Left lung (tissue), 10 donors: ENCODE measurements around the gene NOM1. TPM values are rescaled to one million over a fixed set of nuclear protein-coding genes. Genes with fewer than 3 reads are reported as not detected.

Source experiments
- ATAC-seq: fragments of 200-7000 bp; cut with Tn5 transposase; one replicate; pipeline ENCODE4 v1.9.1; 2020; ENCODE audit warnings: moderate library complexity
- DNase-seq, 4 donors: peaks; one replicate each; pipeline ENCODE4 v3.0.0-alpha.2; 2013 to 2020
- H3K27ac ChIP-seq, 2 donors: fragments of 200-600 bp; sonication (generic) in 1 of 2; one replicate each; pipeline versions ENCODE4 v1.5.0 to v1.8.0; 2020 to 2021
- H3K27me3 ChIP-seq, 2 donors: fragments of 200-600 bp; sonication (generic) in 1 of 2; one replicate each; pipeline versions ENCODE4 v1.5.0 to v1.8.0; 2020 to 2021
- H3K36me3 ChIP-seq, 2 donors: fragments of 200-600 bp; sonication (generic) in 1 of 2; one replicate each; pipeline versions ENCODE4 v1.5.0 to v1.8.0; 2020 to 2021
- H3K4me1 ChIP-seq, 2 donors: fragments of 200-600 bp; one replicate each; pipeline ENCODE4 v1.8.0; 2021
- H3K4me3 ChIP-seq, 2 donors: fragments of 200-600 bp; sonication (generic) in 1 of 2; one replicate each; pipeline versions ENCODE4 v1.5.0 to v1.8.0; 2020 to 2021; ENCODE audit warnings: mild to moderate bottlenecking in 1 of 2
- H3K9me3 ChIP-seq, 2 donors: fragments of 200-600 bp; sonication (generic) in 1 of 2; one replicate each; pipeline versions ENCODE4 v1.5.0 to v1.8.0; 2020 to 2021
- CTCF ChIP-seq, 2 donors: fragments of 200-600 bp; sonication (generic) in 1 of 2; IDR thresholded peaks; one replicate each; pipeline versions ENCODE4 v1.5.0 to v1.8.0; 2021; ENCODE audit warnings: antibody characterized with exemption in 2 of 2
- intact Hi-C, 2 donors: fragments of 100-400 bp; cut with DNase I; formaldehyde crosslinking; loops; one replicate each; pipeline versions ENCODE4 v1.11.2 to v1.14.2; 2022
- polyA plus RNA-seq, 6 donors: library from polyadenylated mRNA; unstranded; fragments of 120-200 nt; gene quantifications; one replicate each; pipeline ENCODE4 v1.2.1, GENCODE V29; 2013; ENCODE audit not compliant: insufficient read length in 6 of 6
- total RNA-seq, 2 donors: library from RNA; stranded (reverse); fragmentation: NEBNext Ultra II Directional; extraction: Animal tissue kit (Norgen Biotek cat#: 25700); gene quantifications; one replicate each; pipeline ENCODE4 v1.2.1, GENCODE V29; 2021
- donor health status: DM: no; HTN: yes; CAD: no.
- donor health status: DM: no; HTN: no; CAD: no.

NOM1 gene
- total and polyA plus RNA-seq, 8 donors: 14.3 to 36.4 (median 29.4) TPM

GRCh38 chr7:157010588-157011332 lies 61.2 kb downstream of the NOM1 start, which contains the start of gene MNX1:
TSS of gene MNX1 (minus strand) at chr7:157010663. CDS start at chr7:157010350, 313 bp downstream.
- Histone ChIP-seq H3K27me3 (peaks cover 94 to 98% of the 10 kb centered on the region in 2 donors), H3K9me3 (no peaks in the 10 kb centered on the region), H3K27ac (no peak within 1 kb of the TSS), H3K36me3 (no peaks in the 10 kb centered on the region), H3K4me3 (peak within 1 kb of the TSS; percentile 33 to 52), H3K4me1 (peaks cover 0 to 32% of the 10 kb centered on the region in 2 donors)
- ATAC-seq (peak; percentile 97), DNase-seq (peak in 3 of 4 donors; percentile 49 to 88 (median 55))
- TF ChIP-seq CTCF (IDR thresholded peaks at IDR 0.05): no peak
- intact Hi-C loops: no loop called here

GRCh38 chr7:157011333-157012112 lies 62.0 kb downstream of the NOM1 start:
- Histone ChIP-seq H3K4me3 (peak overlapping the region in 1 of 2 donors; percentile 52), H3K9me3 (no peaks in the 10 kb centered on the region), H3K36me3 (no peaks in the 10 kb centered on the region), H3K27me3 (peaks cover 94 to 98% of the 10 kb centered on the region in 2 donors), H3K4me1 (peaks cover 0 to 33% of the 10 kb centered on the region in 2 donors), H3K27ac (no peak overlapping the region)
- ATAC-seq: no peak
- intact Hi-C loops: no loop called here
- peak in 1 of 4 donors; percentile 51 for DNase-seq
- TF ChIP-seq CTCF (IDR thresholded peaks at IDR 0.05): no peak

GRCh38 chr7:157012113-157012547 lies 62.6 kb downstream of the NOM1 start:
- intact Hi-C loops: no loop called here
- no peak overlapping the region for H3K4me3 ChIP-seq
- no peak for TF ChIP-seq CTCF (IDR thresholded peaks at IDR 0.05)
- no peak overlapping the region for H3K27ac ChIP-seq
- no peaks in the 10 kb centered on the region for H3K36me3 ChIP-seq
- peaks cover 0 to 32% of the 10 kb centered on the region in 2 donors for H3K4me1 ChIP-seq
- no peaks in the 10 kb centered on the region for H3K9me3 ChIP-seq
- DNase-seq (no peak), ATAC-seq (no peak)
- peaks cover 94 to 98% of the 10 kb centered on the region in 2 donors for H3K27me3 ChIP-seq

- DNase-seq (no peak), ATAC-seq (no peak)
- Histone ChIP-seq H3K9me3 (no peaks in the 10 kb centered on the region), H3K4me3 (no peak overlapping the region), H3K36me3 (no peaks in the 10 kb centered on the region), H3K27ac (no peak overlapping the region), H3K4me1 (peaks cover 0 to 29% of the 10 kb centered on the region in 2 donors), H3K27me3 (peaks cover 94 to 98% of the 10 kb centered on the region in 2 donors)
- no peak for TF ChIP-seq CTCF (IDR thresholded peaks at IDR 0.05)
- intact Hi-C loops: no loop called here
Observed at GRCh38 chr7:157013101-157013500, 63.6 kb downstream of the NOM1 start.
